Stimulated activated CD8-positive, alpha-beta memory T cell treated with anti-CD3 and anti-CD28 coated beads, Interleukin-15, amount 100 ng/mL, for 48 hours (primary cell): ENCODE data around the gene MACROH2A1.
A peak's percentile ranks its signal among the peaks of the same experiment; 100 is the strongest.

Experiments used
- DNase-seq, 2 donors: peaks; one replicate each; pipeline ENCODE4 v3.0.0-alpha.2; 2020; ENCODE audit warnings: low read depth in 2 of 2

The MACROH2A1 gene

GRCh38 chr5:135398855-135399793, at the start of gene MACROH2A1:
Gene MACROH2A1 (minus strand): TSS chr5:135399231. CDS start chr5:135389093, 10,138 bp downstream.
- peak; percentile 73 to 76 for DNase-seq

GRCh38 chr5:135448071-135448739, 49.2 kb upstream of the MACROH2A1 start:
- DNase-seq = no peak

GRCh38 chr5:135447298-135447929, 48.4 kb upstream of the MACROH2A1 start, which contains the start of gene DCANP1:
Gene DCANP1 (minus strand): TSS chr5:135447348. CDS start chr5:135447108, 240 bp downstream.
- no peak for DNase-seq

- no peak for DNase-seq
These were observed 47.6 kb upstream of the MACROH2A1 start for GRCh38 chr5:135446615-135447014.

- DNase-seq = no peak
These were observed 47.2 kb upstream of the MACROH2A1 start for GRCh38 chr5:135446206-135446605.

- DNase-seq = no peak
These were observed 46.4 kb upstream of the MACROH2A1 start for GRCh38 chr5:135445306-135445985.

GRCh38 chr5:135444881-135445280, 45.9 kb upstream of the MACROH2A1 start:
- no peak for DNase-seq

- no peak for DNase-seq
These were observed 45.3 kb upstream of the MACROH2A1 start for GRCh38 chr5:135444360-135444759.

- DNase-seq = no peak
These were observed 44.3 kb upstream of the MACROH2A1 start for GRCh38 chr5:135443161-135443960.

GRCh38 chr5:135442431-135443160, 43.6 kb upstream of the MACROH2A1 start:
- DNase-seq = no peak

- DNase-seq = no peak
These were observed 42.9 kb upstream of the MACROH2A1 start for GRCh38 chr5:135441919-135442318.

- no peak for DNase-seq
These were observed 42.4 kb upstream of the MACROH2A1 start for GRCh38 chr5:135441350-135441831.

- no peak for DNase-seq
These were observed 41.9 kb upstream of the MACROH2A1 start for GRCh38 chr5:135440916-135441315.

- DNase-seq = no peak
These were observed 40.5 kb upstream of the MACROH2A1 start for GRCh38 chr5:135439231-135440205.

- no peak for DNase-seq
These were observed 39.7 kb upstream of the MACROH2A1 start for GRCh38 chr5:135438636-135439221.

GRCh38 chr5:135437796-135438560, 38.9 kb upstream of the MACROH2A1 start:
- no peak for DNase-seq

GRCh38 chr5:135437422-135437795, 38.4 kb upstream of the MACROH2A1 start:
- DNase-seq = no peak
